ENCODE data around the gene CEACAM1. TPM values are rescaled to one million over a fixed set of nuclear protein-coding genes. Genes with fewer than 3 reads are reported as not detected.
"Not testable (repeated sequence)": the region's sequence is repeated elsewhere in the genome, so short reads cannot be mapped to it uniquely, and the experiment has no call there.

The CEACAM1 gene
- total and polyA plus RNA-seq, 2 donors from 2014 or later = 33.1 to 34.3 TPM

- no peak for FAIRE-seq
- Histone ChIP-seq H3K9ac (ENCODE audit: low read length in 3 of 3) (peak overlapping the region in 1 of 3 donors; percentile 5), H3K4me1 (ENCODE audit: control insufficient read depth in 2 of 3, insufficient read depth in 2 of 3, low read depth in 1 of 3, low read length in 3 of 3) (peaks cover 0 to 17% (median 11%) of the 10 kb centered on the region in 3 donors), H3K27ac (ENCODE audit: low read depth in 2 of 2, low read length in 2 of 2) (no peak overlapping the region), H3K9me3 (ENCODE audit: control insufficient read depth in 2 of 3, insufficient read depth in 1 of 3, low read length in 3 of 3) (no peaks in the 10 kb centered on the region), H3K36me3 (ENCODE audit: control insufficient read depth in 2 of 3, insufficient read depth in 3 of 3, low read length in 3 of 3) (peaks cover 0 to 12% (median 4%) of the 10 kb centered on the region in 3 donors), H3K27me3 (ENCODE audit: control insufficient read depth, insufficient read depth, low read length) (no peaks in the 10 kb centered on the region), H3K4me3 (ENCODE audit: low read length in 3 of 3) (peak overlapping the region in 2 of 3 donors; percentile 2 to 40)
- DNase-seq = no peak
- intact Hi-C loops (cut with DNase I) = no loop called here
- no peak for TF ChIP-seq CTCF (IDR thresholded peaks at IDR 0.05; ENCODE audit: borderline replicate concordance, extremely low read depth, insufficient read depth)
These were observed 3.3 kb downstream of the CEACAM1 start for GRCh38 chr19:42524943-42525342.

GRCh38 chr19:42524250-42524649 is 4.0 kb downstream of the CEACAM1 start:
- intact Hi-C loops (cut with DNase I) = no loop called here
- peaks cover 0 to 12% (median 4%) of the 10 kb centered on the region in 3 donors for H3K36me3 ChIP-seq (ENCODE audit: control insufficient read depth in 2 of 3, insufficient read depth in 3 of 3, low read length in 3 of 3)

GRCh38 chr19:42522262-42522661 is 6.0 kb downstream of the CEACAM1 start:
- intact Hi-C loops (cut with DNase I); H3K27me3 ChIP-seq (ENCODE audit: control insufficient read depth, insufficient read depth, low read length); H3K9ac ChIP-seq (ENCODE audit: low read length in 3 of 3); DNase-seq; H3K4me3 ChIP-seq (ENCODE audit: low read length in 3 of 3); H3K4me1 ChIP-seq (ENCODE audit: control insufficient read depth in 2 of 3, insufficient read depth in 2 of 3, low read depth in 1 of 3, low read length in 3 of 3); FAIRE-seq; H3K27ac ChIP-seq (ENCODE audit: low read depth in 2 of 2, low read length in 2 of 2); H3K9me3 ChIP-seq (ENCODE audit: control insufficient read depth in 2 of 3, insufficient read depth in 1 of 3, low read length in 3 of 3): not testable (repeated sequence)
- H3K36me3 ChIP-seq (ENCODE audit: control insufficient read depth in 2 of 3, insufficient read depth in 3 of 3, low read length in 3 of 3) = peaks cover 0 to 16% (median 6%) of the 10 kb centered on the region in 3 donors

More at GRCh38 chr19:42524250-42524649, 4.0 kb downstream of the CEACAM1 start:
- Histone ChIP-seq H3K9ac (ENCODE audit: low read length in 3 of 3) (peak overlapping the region in 1 of 3 donors; percentile 19), H3K27me3 (ENCODE audit: control insufficient read depth, insufficient read depth, low read length) (no peaks in the 10 kb centered on the region), H3K4me3 (ENCODE audit: low read length in 3 of 3) (peak overlapping the region in 2 of 3 donors; percentile 2 to 40), H3K9me3 (ENCODE audit: control insufficient read depth in 2 of 3, insufficient read depth in 1 of 3, low read length in 3 of 3) (no peaks in the 10 kb centered on the region), H3K4me1 (ENCODE audit: control insufficient read depth in 2 of 3, insufficient read depth in 2 of 3, low read depth in 1 of 3, low read length in 3 of 3) (peaks cover 0 to 17% (median 9%) of the 10 kb centered on the region in 3 donors), H3K27ac (ENCODE audit: low read depth in 2 of 2, low read length in 2 of 2) (no peak overlapping the region)
- DNase-seq (no peak), FAIRE-seq (no peak)
- TF ChIP-seq CTCF (IDR thresholded peaks at IDR 0.05; ENCODE audit: borderline replicate concordance, extremely low read depth, insufficient read depth) = no peak

- Histone ChIP-seq H3K27ac (ENCODE audit: low read depth in 2 of 2, low read length in 2 of 2) (no peak overlapping the region), H3K9me3 (ENCODE audit: control insufficient read depth in 2 of 3, insufficient read depth in 1 of 3, low read length in 3 of 3) (no peaks in the 10 kb centered on the region), H3K36me3 (ENCODE audit: control insufficient read depth in 2 of 3, insufficient read depth in 3 of 3, low read length in 3 of 3) (peaks cover 0 to 16% (median 6%) of the 10 kb centered on the region in 3 donors), H3K27me3 (ENCODE audit: control insufficient read depth, insufficient read depth, low read length) (no peaks in the 10 kb centered on the region), H3K9ac (ENCODE audit: low read length in 3 of 3) (no peak overlapping the region), H3K4me3 (ENCODE audit: low read length in 3 of 3) (no peak overlapping the region), H3K4me1 (ENCODE audit: control insufficient read depth in 2 of 3, insufficient read depth in 2 of 3, low read depth in 1 of 3, low read length in 3 of 3) (peaks cover 0 to 4% (median 0%) of the 10 kb centered on the region in 3 donors)
- FAIRE-seq = no peak
- intact Hi-C loops (cut with DNase I) = no loop called here
- no peak for TF ChIP-seq CTCF (IDR thresholded peaks at IDR 0.05; ENCODE audit: borderline replicate concordance, extremely low read depth, insufficient read depth)
- no peak for DNase-seq
These were observed 6.8 kb downstream of the CEACAM1 start for GRCh38 chr19:42521346-42522030.
